Mucosa of gallbladder (tissue), 1 donor: Measurements from ENCODE around the gene INO80C. TPM values are rescaled to one million over a fixed set of nuclear protein-coding genes. Genes with fewer than 3 reads are reported as not detected.
"Not testable (repeated sequence)": the region's sequence is repeated elsewhere in the genome, so short reads cannot be mapped to it uniquely, and the experiment has no call there.

ENCODE experiments used
- DNase-seq: peaks from one replicate; pipeline ENCODE4 v3.0.0-alpha.2; 2020; ENCODE audit warnings: low spot score
- total RNA-seq: library from RNA; stranded (reverse); gene quantifications from one replicate; pipeline ENCODE4 v1.2.1, GENCODE V29; 2021
- donor health status: DM: no; HTN: no; CAD: no.

INO80C gene
- total RNA-seq, 1 donor from 2014 or later, result 33.5 TPM

GRCh38 chr18:35489281-35489680 is 8.5 kb downstream of the INO80C start:
- DNase-seq, result not testable (repeated sequence)

- DNase-seq, result not testable (repeated sequence)
Observed at GRCh38 chr18:35488396-35488795, 9.4 kb downstream of the INO80C start.

DNA sequence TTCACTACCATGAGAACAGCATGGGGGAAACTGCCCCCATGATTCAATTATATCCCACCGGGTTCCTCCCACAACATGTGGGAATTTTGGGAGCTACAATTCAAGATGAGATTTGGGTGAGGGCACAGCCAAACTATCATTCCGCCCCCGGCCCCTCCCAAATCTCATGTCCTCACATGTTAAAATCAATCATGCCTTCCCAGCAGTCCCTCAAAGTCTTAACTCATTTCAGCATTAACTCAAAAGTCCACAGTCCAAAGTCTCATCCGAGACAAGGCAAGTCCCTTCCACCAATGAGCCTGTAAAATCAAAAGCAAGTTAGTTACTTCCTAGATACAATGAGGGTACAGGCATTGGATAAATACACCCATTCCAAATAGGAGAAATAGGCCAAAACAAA is 10.2 kb downstream of the INO80C start:
- DNase-seq, result not testable (repeated sequence)

- no peak for DNase-seq
Observed at GRCh38 chr18:35485852-35486251, 11.9 kb downstream of the INO80C start.

DNA sequence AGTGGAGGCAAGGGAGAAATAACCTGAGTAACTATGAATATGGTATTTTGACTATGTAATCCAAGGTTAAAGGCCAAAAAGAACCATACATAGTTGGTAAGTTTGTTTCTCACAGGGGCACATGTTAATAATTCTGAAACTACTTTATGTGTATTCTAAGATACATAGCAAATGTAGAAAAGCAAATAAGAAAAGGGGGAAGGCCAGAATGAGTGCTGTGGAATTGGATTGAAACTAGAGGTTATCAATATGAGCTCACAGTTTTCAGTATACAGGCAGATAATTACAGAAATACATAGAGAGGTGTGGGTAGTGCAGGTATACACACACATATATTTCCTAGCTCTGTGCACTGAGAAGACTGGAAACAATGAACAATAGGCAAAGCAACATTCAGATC is 13.7 kb downstream of the INO80C start:
- DNase-seq, result no peak

DNA sequence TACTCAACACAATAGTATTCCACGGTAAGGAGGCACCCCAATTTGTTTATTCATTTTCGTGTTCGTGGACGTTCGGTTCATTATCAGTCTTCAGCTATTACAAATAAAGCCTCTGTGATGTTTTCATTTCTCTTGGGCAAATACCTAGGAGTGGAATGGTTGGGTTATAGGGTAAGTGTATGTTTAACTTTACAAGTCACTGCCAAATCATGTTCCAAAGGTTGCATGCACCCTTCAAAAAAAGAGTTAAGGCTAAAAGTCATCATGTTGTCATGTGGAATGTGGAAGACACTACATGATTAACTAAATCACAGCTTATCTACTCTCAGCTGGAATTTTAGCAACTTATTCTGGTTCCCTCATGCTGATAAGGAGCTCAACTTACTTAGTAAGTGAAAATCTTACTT is 15.8 kb downstream of the INO80C start:
- peak; percentile 46 for DNase-seq

GRCh38 chr18:35479911-35480586 is 17.7 kb downstream of the INO80C start:
- peak; percentile 68 for DNase-seq

- peak; percentile 39 for DNase-seq
Observed at GRCh38 chr18:35478520-35479435, 19.0 kb downstream of the INO80C start.

- DNase-seq, result no peak
Observed at GRCh38 chr18:35477974-35478373, 19.8 kb downstream of the INO80C start.

DNA sequence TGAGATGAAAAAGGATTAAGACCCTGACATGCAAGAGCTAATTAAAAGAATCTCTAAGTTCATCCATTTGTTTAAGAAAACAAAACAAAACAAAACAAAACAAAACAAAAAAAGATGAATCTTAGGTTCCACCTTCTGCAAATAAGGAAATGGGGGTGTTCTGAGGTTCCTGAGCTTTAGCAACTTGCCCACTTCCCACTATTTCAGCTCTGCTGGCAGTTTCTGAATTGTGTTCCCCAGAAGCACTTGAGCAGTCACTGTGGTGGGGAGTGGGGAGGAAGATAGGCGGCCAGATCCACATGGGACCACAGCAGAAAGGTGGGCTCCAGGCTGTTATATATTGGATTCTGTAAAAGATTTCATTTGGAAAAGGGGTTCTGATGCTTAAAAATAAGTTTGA is 20.3 kb downstream of the INO80C start:
- no peak for DNase-seq

- no peak for DNase-seq
Observed at GRCh38 chr18:35474884-35475283, 22.9 kb downstream of the INO80C start.

GRCh38 chr18:35473562-35473961 is 24.2 kb downstream of the INO80C start:
- no peak for DNase-seq

- no peak for DNase-seq
Observed at GRCh38 chr18:35470435-35470834, 27.3 kb downstream of the INO80C start.

DNA sequence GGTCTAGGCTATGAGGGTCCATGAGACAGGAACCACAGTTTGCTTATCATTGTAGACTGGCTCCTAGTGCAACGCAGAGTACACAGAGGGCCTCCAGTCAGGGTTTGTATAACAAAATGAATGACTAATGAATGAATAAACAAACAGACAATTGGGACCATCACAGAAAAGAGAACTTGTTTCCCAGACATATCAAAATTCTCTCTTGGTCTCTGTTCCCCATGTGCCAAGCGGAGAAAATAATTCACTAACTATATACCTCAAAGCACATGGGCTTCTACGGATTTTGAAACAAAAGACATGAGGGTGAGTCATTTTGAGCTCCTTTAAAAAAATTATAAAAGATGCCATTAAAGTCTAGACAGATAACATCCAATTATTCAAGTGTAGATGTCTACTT is 28.0 kb downstream of the INO80C start:
- DNase-seq, result no peak

DNA sequence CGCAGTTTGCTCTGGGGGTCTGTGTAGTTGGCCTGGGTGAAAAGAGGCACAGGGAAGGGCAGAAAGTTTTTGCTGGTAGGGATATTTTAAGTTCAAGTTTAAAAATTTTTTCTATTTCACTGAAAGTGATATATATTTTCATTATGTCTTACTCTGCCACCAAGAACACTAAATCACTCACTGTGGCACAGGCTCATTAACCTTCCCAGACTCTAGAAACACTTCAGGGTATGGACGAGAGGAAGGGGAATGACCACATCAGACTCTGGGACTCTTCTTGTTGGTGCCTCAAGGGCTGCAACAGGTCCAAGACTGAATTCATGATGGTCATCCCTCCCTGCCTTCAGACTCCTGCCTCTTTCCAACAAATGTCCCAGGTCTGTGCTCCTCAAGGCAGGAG is 29.0 kb downstream of the INO80C start:
- DNase-seq, result no peak

DNA sequence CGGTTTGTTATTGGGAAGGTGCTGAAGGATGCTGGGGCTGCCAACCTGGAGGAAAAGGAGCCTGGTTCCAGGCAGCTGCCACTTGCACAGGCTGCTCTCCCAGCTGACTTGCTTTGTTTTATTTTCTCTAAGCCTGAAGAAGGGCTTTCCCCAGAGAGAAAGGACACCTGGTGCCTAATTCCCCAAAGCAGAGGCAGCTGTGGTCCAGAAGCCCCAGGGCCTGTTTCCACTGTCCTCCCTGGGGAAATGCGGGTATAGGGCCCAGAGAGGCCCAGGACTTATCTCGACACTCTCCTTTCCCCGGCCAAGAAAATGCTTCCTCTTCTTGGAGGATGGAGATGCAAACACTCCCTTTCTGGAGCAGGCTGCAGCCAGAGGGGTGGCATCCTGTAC is 30.1 kb downstream of the INO80C start:
- DNase-seq, result no peak

- DNase-seq, result no peak
Observed at GRCh38 chr18:35466815-35467623, 30.7 kb downstream of the INO80C start.

GRCh38 chr18:35466334-35466733 is 31.4 kb downstream of the INO80C start:
- no peak for DNase-seq

- no peak for DNase-seq
Observed at GRCh38 chr18:35465329-35465728, 32.4 kb downstream of the INO80C start.

DNA sequence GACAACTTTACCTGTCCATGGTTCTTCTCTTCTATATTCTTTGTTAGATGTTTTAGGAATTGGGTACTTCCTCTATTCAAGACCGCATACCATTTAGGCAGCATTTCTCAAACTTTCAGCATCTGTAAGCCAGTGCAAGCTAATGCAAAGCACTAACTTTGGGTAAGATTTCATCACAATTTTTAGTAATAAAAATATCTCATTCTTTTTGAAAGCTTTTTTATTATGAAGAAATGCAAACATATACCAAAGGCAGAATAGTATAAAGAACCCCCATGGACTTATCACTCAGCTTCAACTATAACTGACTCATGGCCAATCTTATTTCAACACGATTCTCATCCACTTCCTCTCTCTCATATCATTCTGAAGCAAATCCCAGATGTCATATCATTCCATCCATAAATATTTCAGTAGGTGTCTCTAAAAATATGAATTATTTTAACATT is 32.9 kb downstream of the INO80C start:
- no peak for DNase-seq

DNA sequence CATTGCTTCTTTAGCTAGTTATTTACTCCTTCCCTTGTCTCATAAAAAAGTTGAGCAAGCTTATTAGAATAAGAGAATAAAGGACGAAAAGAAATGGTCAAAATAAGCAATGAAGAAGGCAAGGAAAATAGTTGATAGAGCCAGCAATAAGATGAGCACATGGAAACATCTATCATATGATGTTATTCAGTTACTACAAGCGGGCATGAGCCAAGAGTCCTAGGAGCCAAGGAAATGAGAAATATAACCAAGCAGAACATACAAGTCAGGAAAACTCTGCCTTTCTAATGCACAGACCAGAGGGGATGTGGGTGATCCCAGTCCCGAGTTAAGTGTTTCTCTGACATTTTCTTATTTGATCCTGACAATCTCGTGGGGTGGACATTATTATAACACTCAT is 33.9 kb downstream of the INO80C start:
- no peak for DNase-seq

GRCh38 chr18:35463050-35463449 is 34.7 kb downstream of the INO80C start:
- DNase-seq, result no peak
